Activated CD4-positive, alpha-beta T cell treated with anti-CD3 and anti-CD28 coated beads, Interleukin-2, amount 50 U/mL, for 24 hours (primary cell): Measurements from ENCODE around the gene SUN5.

Experiments
- DNase-seq, 2 donors: peaks; one replicate each; pipeline ENCODE4 v3.0.0-alpha.2; 2020; ENCODE audit warnings: low read depth in 1 of 2, low spot score in 1 of 2

The SUN5 gene

DNA sequence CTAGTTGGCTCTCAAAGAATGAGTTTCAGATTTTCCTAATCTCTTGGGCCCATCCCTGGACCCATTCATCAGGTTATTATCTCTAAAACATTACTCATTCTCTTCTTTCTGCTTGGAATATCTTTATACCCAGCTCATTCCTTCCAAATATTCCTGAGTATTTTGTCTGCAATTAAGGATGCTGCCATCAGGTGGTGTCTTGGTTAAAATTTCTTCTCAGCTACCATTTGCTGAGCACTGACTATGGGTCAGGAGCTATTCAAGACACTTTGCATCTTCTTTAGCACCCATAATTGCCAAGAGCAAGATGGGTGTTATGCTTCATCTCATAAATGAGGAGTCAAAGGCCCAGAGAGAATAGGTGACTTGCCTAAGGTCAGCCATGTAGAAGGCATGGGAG is 8.4 kb downstream of the SUN5 start:
- DNase-seq: no peak

DNA sequence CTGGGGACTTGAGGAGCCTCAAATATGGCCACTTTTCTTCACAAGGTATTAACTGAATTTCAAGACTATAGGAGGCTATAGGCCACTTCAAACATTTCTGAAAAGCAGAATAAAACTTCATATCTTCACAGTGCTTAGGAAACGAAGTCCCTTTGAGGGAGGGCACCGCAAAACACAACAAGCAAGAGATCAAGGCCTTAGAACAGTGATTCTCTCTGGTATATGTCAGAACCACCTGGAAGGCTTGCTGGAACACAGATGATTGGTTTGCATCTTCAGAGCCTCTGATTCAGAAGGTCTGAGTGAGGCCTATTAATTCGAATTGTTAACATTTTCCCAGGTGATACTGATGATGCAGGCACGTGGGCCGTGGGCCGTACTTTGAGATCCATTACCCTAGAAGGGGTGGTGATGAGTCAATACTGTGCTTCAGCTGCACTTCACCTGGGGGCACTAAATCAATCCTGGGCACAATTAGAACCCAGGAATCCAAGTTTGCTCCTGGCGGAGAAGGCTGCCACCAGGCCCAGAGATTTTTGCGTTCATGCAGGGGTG is 10.7 kb downstream of the SUN5 start:
- no peak for DNase-seq

DNA sequence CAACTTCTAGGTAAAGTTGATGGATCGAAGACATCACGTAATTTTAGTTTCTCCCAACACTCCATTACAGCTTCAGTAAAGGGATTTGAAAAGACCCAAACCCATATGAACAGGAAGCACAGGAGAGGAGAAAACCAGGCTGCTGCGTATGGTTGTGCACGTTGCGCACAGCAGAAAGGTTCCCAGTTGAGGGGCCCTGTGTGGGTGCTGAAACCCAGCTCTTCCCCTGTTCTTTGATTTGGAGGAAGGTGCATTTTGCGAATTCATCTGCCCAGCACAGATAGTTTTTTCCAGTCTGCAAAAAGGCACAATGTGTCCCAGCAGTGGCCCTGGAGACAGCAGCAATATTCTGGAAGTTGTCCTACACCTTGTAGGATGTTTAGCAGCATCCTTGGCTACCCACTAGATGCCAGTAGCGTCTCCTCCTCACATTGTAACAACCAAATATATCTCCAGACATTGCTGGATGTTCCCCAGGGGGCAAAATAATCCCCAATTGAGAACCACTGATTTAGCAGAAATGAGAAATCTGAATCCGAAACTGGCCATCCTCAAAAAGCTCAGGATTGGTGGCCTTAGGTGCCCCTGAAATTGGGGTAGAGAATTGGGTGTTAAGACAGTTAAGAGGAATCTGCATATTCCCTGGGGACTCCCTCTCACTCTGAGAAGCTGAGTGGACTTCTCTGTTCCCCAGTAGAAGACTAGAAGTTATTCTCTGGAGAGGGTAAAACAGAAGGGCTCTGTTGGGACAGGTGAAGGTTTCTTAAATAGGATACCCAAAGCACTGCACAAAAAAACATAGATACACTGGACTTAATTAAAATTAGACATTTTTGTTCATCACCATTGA is 12.2 kb downstream of the SUN5 start:
- DNase-seq: no peak

DNA sequence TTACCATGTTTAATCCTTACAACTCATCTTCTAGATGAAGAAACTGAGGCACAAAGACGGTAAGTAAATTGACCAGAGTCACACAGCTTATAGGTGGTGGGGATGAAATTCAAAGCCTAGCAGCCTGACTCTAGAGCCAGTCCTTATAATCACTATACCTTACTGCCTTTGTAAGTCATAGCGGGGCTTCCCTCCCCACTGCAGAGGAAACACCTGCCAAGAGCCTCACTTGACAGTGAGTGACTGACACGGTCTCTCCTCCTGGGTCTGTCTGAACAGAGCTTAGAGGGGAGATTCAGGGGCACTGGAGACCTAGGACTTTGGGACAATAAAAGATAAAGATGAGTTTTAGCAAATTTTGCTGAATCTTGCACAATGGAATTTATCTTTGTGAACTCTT is 12.8 kb downstream of the SUN5 start:
- DNase-seq: no peak

DNA sequence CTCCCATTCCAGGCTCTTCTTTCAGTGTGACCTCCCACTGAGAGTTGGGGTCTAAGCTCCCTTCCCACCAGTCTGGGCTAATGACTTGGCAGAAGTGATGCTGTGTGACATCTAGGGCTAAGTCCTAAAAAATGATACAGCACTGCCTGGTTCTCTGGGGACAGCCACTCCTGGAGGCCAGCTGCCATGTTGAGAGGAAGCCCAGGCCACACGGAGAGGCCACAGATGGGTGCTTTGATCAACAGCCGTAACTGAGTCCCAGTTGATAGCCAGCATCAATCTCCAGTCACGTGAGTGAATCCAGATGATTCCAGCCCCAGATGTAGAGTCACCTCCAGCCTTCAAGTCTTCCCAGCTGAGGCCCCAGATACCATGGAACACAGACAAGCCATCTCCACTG is 13.8 kb downstream of the SUN5 start:
- no peak for DNase-seq

DNA sequence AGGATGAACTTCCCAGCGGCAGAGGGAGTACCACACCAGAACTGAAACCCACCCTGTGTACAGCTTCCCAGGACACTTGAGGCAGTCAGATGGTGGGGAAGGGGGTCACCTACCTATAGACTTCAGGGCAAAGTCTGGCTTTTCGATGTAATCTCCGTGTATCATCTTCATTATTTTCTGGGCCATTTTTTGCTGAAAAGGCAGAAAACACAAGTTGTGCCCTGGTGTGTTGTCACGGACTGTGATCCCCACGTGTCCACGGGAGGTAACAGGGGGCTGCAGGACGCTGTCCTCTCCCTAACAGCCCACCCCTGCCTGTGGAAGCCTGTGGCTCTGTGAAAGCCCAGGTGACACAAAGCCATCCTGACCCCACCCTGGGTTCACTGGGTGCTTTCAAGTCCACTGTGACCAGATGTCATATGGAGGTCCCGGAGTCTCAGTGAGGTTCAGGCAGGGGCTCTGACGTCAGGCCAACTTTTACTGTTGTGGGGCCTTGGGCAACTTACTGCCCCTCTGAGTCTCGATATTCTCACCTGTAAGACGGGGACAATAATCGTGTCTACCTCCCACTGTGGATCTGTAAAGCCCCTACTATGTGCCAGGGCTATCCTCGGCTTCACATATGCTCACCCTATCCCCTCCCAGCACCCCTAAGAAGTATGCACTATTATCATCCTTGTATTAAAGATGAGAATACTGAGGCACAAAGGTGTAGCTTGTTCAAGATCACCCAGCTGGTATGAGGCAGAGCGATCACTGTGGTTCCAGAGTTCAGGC is 14.5 kb downstream of the SUN5 start:
- no peak for DNase-seq

DNA sequence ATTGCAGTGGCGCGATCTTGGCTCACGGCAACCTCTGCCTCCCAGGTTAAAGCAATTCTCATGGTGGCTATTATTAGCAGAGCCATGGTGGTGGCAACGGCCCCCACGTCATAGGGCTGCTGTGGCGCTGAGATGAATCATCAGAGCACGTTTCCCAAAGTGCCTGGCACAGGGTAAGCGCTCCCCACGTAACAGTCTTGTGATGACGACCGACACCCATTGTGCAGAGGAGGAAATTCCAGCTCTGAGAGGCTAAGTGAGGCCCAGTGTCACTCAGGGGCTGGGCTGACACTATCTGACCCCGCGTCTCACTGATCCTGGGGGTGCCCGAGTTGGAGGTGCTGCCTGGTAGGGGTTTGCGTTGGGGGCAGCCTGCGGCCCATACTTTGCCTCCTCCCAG is 16.2 kb downstream of the SUN5 start:
- no peak for DNase-seq

DNA sequence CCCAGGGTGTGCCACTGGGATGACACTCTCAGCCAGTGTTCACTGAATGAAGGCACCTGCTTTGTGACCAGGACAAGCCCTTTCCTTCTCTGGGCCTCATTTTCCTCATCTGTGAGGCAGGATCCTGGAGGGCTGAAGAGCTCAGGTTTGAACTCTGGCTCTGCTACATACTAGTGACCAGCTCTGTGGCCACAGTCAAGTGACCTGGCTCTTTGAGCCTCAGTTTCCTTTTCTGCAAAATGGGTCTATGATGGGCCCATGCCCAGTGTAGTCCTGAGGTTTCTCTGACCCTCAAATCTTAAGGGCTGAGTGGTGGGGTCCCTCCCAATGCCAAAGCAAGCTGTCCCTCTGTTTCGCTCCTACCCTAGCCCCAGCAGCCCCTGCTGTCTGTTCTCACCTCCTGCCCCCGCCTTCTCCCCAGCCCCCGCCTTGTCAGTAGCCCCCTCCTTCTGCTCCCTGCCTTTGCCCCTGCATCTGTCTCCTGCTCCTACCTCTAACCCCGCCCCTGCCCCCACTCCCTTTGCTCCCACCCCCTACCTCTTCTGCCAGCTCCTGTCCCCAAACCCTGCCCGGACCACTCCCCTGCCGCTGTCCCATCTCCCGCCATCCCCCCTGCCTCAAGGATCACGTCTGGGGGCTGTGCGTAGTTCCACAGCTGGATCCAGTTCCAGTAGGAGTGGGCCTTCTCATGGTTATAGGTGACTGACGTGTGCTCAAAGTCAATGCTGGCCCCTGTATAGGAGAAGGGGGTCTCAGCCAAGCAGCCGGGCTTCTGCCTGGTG is 17.0 kb downstream of the SUN5 start:
- DNase-seq: no peak

DNA sequence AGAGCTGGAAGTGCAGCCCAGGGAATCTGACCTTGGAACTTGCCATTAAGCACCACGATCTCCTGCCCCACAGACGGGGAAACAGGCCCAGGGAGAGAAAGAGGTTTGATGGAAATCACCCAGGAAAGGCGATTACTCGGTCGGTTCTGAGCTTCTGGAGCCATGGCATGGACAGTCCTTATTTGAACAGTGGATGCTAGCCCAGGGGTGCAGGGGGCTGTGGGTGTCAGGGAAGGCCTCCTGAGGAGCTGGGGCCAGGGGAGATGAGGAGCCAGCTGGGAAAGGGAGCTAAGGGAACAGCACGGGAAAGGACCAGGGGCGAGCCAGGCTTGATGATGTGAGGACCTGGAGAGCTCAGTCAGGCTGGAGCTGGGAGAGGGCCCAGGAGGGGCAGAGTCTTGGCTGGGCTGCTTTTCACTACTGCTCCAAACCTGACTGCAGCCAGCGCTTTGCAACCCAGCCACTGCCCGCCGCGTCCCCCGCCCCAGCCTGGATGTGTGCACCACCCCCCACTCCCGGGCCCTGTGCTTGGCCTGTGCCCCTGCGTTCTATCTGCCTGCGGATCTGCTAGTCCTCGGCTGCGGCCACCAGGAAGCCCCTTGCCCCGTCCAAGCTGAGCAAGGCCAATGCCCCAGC is 17.8 kb downstream of the SUN5 start:
- no peak for DNase-seq

DNA sequence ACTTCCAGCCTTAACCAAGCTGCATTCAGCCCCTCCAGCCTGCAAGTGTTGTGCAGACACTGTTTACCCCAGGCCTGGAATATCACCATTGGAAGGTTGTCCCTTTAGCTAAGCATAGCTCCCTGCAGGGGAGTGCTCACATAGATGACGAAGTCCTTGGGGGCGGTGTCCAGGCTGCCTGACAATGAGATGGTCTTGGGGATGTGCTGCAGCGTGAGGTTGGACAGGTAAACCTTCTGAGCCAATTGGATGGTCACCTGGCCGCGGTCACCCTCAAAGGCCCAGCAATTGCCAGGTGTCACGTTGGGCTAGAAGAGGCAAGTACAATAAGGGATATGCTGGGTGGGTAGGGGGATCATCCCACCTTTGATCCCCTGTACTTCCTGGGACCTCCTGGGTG is 18.6 kb downstream of the SUN5 start:
- no peak for DNase-seq

DNA sequence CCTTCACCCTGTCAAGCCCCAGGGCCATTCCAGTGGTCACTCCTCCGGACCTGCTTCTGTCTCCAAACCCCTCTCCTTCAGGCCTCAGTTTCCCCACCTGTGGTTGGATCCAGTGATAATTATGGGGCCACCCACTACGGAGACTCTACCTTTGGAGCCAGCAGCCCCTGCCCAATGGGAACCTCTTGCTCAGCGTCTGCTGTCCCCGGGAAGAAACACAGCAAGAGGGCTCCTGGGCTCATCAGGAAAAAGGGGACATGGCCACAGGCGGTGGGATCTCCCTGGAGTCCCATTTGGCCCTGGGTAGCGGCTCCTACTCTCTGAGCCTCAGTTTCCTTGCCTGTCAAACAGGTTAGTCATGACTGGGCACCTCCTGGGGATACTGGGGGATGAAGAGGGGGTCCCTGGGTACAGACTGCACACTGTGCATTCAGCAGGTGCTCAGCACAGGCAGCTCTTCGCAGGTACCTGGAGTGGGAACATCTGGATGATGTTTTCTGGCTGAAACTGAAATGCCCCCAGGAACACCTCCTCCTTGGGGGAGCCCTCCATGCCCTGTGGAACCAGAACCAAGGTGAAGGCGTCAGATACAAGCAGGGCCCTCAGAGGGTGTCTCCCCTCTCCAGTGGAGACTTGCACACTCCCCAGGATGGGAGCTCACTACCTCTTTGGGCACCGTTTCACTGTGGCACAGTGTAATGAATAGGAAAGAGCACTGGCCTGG is 19.4 kb downstream of the SUN5 start:
- DNase-seq: no peak

DNA sequence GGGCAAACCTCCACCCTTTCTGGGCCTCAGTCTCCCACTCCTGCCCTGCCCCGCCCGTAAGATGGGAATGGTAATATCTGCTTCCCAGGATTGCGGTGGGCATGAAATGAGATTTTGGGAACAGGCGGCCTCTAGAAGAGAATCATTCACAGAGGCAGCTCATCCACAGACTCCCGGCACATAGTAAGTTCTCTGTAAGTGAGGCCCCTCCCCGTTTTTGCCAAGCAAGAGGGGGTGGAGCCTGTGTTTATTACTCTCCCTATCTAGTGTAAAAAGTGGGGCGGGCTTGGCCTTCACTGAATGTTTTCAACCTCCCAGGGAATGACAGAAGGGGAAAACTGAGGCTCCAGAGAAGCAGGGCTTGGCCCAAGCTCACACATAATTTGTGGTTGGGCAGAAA is 20.0 kb downstream of the SUN5 start:
- DNase-seq: no peak

DNA sequence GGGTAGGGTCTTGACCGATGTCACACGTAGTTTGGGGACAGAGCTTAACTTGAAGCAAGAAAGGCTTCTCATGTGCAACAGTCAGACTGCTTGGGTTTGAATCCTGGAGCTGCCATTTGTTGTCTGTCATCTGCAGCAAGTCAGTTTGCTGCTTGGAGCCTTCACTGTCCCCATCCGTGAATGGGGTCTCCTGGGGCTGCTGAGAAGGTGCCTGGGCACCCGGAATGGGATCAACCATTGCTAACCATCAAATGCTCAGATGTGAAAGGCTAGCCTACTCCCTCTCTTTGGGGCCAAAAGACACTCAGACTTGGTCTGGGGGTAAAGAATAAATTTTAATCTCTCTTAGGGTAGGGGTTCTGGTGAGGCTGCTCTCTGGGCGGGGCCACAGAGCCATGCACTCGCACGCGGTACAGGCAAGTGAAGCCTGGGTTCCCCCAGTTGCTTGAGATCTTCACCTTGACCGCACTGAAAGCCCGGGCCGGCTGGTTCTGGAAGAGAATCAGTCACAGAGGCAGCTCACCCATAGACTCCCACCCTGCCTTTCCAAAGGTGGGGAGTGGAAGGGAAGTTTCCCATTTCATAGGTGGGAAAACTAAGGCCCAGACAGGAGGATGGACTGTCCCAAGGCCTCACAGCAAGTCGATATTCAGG is 20.6 kb downstream of the SUN5 start:
- DNase-seq: no peak

DNA sequence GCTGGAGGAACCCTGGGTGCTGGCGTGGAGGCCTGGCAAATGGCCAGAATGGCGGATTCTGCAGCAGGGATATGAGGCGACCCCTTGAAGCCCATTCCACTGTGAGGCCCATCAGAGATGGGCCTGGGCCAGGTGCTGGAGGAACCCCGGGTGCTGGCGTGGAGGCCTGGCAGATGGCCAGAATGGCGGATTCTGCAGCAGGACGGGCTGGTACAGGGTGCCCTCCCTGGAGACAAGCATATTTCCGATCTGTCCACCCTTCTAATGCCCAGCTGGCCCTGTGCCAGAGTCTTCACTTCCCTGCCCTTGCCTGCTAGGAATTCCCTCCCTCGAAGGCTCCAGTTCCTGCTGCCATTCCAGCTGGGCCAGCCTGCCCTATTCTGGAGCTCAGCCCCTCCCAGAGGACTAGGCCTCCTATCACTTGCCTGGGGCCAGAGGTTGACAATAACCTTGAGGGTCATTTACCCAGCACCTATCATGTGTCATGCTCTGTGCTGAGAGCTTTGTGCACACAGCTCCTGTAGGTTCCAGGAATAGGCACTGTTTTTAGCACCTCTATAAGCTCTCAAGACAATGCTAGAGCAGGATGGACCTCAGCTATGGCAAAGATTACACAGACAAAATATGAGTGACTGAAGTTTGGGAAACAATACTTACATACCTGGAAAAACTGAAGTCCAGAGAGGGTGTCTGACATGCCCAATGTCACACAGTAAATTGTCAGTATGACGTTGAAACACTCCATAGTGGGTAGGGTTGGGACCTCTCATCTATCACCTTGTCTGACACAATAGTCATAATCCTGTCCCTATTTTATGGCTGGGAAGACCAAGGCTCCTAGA is 21.4 kb downstream of the SUN5 start:
- DNase-seq: no peak

DNA sequence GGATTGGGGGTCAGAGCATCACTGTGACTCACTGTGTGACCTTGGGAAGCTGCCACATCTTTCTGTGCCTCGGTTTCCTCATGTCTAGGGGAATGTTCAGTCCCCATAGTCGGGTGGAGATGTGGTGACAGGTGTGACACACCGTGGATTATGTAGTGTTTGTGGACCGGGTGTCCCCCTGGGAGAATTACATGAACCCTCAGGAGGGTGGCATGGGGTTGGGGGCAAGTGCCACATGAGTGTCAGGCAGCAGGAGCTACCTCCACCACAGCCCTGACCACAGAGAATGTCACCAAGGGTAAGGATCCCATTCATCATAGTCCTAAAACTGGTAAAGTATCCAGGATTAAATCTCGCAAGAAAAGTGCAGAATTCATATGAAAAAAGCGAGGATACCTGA is 23.2 kb downstream of the SUN5 start:
- DNase-seq: no peak

DNA sequence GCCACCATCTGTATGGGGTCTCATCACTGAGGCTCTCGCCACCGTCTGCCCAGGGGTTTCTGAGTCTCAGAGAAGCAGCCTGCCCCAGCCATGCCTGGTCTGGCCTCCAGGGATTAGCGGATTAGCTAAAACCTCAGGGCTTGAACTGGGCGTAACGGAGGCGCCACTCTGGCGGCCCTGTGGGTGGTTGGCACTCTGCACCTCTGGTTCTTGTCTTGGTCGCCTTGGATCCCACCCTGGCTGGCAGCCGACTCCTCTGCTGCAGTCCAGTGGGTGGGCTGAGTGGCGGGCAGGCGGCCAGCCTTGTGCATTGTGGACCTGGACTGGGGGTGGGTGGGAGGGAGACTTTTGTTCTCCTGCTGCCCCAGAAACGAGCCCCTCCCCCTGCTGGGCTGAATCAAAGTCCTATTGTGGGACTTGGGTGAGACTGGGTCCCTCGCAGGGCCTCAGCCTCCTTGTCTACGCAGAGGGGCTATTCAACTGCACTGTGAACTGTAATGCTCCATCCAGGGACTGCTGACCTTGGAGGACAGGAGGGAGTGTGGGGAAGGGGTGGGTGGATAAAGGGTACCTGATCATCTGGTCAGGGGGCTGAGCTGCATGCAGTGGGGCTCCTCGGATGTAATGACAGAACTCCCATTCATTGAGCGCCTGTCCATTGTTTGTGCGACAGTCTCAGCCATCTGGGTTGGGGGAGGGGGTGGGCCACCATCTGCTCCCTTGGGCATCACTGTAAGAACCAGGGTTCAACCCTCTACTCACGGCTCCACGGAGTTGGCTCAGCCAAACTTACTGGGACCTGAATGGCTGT is 23.9 kb downstream of the SUN5 start:
- DNase-seq: no peak

DNA sequence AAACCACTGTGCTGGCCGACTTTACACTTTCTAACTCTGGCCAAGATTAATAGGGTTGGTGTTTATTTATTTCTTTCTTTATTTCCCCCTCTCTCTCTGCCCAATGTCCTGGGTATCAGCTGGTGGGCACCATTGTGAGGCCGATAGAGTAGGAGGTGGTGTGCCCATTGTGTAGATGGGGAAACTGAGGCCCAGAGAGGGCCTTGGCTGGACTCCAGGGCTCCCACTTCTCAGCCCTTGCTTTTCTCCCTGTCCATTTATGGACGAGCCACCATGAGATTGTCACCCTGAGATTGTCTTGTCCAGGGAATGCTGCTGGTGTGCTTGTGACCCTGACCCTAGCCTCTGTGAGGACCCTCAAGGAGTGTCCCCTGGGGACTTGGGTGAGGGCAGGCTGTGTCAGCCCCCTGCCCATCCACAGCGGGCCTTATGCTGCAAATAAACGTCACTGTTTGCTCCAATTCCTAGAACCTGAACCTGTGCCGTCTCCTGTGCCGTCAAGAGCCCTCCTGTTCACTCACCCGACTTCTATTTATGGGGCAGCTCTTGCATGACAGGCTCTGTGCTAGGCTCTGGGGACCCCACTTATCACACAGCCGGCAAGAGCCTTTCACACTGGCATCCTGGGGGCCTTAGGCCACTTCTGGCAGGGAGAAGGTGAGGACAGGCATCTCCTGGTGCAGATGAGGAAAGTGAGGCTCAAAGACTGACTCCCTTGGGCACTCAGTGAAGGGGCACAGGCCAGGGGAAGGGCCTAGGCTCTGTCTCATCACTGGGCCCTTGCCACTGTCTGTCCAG is 24.8 kb downstream of the SUN5 start:
- no peak for DNase-seq
